NCI-H2029 (cell line): ENCODE results near the gene TM2D3.

ENCODE experiments used
- DNase-seq: peaks from one replicate; lab custom pipeline; 2025; lab: John Stamatoyannopoulos, UW

TM2D3 gene

DNA sequence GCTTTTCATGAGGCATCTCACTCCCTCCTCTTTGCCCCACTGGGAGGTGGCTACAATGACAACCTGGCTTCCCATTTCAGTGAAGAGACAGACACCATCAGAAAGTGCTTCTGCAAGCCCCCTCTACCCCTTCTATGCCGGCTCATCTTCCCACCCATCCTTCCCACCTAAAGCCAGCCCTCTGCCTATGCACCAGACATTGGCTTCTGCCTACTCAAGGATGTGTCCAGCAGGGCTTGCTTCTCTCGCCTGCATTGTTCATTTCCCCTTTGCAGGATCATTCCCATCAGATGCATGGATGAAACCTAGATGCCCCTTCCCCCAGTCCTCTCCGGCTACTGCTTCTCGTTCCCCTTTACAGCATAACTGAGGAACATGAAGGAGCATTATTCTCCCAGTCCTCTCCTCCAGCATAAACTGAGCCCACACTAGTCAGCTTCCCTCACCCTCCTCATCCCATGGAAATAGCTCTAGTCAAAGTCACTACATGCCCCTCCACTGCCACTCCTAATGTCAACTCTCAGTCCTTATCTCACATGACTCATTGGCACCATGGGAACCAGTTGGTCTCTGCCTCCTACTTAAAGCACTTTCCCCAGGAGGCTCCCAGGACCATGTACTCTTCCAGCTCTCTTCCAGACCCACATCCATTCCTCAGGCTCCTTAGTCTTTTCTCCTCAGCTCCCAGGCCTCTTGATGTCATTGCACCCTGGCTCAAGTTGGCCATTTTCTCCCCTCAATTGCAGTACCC lies 47.9 kb downstream of the TM2D3 start:
- no peak for DNase-seq

DNA sequence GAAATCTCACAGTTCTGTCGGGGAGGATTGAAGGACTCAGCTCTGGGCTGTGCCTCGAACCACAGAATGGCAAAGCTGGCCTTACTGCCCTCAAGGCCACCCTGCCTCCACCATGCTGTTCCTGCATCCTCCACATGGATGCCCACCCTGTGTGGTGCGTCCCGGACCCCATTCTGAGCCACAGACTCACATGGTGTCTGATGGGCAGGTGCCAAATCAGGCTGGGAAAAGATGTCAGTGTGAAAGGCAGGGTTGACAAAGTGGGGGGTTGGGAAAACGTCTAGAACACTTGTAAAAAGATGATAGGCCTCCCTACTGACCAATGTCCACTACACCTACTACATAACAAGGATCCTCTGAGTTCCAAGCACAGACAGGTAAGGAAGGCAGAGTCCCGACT lies 49.4 kb downstream of the TM2D3 start:
- no peak for DNase-seq

DNA sequence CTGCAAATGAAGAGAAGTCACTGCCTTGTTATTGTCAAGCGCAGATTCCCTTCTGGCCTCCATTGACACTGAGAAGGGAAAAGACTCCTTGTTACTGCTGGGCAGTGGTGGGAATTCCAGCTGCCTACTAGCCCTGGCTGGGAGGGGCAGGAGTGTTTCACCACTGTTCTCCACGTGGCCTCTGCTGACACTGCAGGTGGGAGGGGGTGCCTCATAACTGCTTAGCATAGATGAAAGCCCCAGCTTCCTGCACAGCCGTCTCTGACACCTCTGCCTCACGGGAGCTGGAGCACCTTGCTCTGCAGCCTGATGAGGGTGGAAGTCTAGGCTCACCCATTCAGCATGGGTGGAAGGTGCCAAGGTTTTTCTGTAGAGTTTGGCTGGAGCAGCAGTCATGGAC lies 52.1 kb downstream of the TM2D3 start:
- DNase-seq = no peak

DNA sequence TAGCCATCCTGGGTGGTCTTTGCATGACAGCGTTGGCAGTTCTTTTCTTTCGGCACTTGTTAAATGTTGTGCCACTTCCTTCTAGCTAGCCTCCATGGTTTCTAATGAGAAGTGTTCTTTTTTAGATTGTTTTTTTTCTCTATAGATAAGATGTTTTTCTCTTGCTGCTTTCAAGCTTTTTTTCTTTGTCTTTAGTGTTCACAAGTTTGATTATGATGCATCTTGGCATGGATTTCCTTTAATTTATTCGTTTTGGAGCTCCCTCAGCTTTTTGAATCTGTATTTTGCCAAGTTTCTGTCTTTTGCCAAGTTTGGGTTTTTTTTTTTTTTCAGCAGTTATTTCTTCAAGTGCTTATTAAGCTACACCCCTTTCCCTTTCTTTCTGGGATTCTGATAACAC lies 53.1 kb downstream of the TM2D3 start:
- DNase-seq = no peak

DNA sequence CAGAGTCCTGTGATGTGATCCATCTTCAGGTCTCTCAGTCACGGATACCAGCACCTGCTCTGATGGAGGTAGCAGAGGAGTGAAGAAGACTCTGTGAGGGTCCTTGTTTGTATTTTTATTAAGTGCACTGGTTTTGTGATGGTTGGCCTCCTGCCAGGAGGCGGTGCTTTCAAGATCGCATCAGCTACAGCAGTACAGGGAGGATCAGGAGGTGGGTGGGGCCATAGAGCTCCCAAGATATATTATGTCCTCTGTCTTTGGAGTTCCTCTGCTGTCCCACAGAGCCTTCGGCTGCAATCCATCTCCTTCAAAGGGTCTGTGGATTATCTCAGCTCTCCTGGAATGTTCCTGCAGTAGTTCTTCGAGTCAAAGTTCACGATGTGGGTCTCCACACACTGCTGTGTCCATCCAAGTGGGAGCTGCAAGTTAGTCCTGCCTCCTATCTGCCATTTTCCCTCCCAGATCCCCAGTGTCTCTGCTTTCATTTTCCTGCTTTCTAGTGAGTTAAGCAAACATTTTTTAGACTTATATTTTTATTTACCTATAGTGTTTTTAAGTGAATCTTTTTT lies 54.7 kb downstream of the TM2D3 start:
- DNase-seq = no peak

DNA sequence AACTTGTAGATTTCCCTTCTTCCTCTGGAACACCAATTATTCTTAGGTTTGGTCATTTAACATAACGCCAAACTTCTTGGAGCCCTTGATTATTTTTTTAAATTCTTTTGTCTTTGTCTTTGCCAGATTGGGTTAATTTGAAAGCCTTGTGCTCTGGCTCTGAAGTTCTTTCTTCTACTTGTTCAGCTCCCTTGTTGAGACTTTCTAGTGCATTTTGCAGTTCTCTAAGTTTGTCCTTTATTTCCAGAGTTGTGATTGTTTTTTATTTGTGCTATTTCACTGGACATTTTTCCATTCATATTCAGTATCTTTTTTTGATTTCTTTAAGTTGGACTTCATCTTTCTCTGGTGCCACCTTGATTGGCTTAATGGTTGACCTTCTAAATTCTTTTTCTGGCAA lies 55.5 kb downstream of the TM2D3 start:
- DNase-seq = no peak
